Left colon (tissue), 2 donors: Measurements from ENCODE around the gene SELENOH. TPM values are rescaled to one million over a fixed set of nuclear protein-coding genes. Genes with fewer than 3 reads are reported as not detected.

Source experiments
- ATAC-seq: fragments of 200-7000 bp; cut with Tn5 transposase; one replicate; pipeline ENCODE4 v1.9.1; 2020; ENCODE audit warnings: mild to moderate bottlenecking, moderate library complexity
- DNase-seq, 2 donors: peaks; one replicate each; pipeline ENCODE4 v3.0.0-alpha.2; 2020
- intact Hi-C, 2 donors: fragments of 100-400 bp; cut with DNase I in 1 of 2; cut with micrococcal nuclease in 1 of 2; formaldehyde crosslinking; loops; one replicate each; pipeline versions ENCODE4 v1.11.2 to v1.14.0; 2022; cut with DNase I, micrococcal nuclease
- total RNA-seq, 2 donors: library from RNA; stranded (reverse); fragmentation: NEBNext Ultra II Directional; extraction: Animal tissue kit (Norgen Biotek cat#: 25700); gene quantifications; one replicate each; pipeline ENCODE4 v1.2.1, GENCODE V29; 2021
- donor health status: DM: no; HTN: no; CAD: no.
- donor health status: DM: yes; HTN: yes; CAD: no.

The SELENOH gene
- total RNA-seq, 2 donors from 2014 or later = 64.0 to 77.4 TPM

DNA sequence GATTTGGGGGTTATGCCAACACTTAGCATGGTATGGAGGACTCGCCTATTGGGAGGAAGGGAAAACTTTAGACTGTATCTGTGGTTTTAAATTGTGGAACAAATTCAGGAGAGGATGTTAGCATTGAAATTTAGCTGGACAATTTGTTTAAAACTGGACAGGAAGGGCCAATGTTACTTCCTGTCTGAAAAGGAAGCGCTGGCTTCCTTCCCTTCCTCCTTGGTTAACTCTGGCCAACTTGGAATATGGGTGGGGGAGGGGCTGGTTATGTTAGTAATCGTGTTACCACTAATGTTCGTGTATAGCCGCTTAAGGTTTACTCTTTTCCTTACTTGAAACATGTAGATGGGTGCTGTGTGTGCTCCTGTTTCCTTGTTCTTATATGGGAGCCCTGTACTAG is 34.2 kb downstream of the SELENOH start:
- no peak for DNase-seq
- intact Hi-C loops = no loop called here
- no peak for ATAC-seq

DNA sequence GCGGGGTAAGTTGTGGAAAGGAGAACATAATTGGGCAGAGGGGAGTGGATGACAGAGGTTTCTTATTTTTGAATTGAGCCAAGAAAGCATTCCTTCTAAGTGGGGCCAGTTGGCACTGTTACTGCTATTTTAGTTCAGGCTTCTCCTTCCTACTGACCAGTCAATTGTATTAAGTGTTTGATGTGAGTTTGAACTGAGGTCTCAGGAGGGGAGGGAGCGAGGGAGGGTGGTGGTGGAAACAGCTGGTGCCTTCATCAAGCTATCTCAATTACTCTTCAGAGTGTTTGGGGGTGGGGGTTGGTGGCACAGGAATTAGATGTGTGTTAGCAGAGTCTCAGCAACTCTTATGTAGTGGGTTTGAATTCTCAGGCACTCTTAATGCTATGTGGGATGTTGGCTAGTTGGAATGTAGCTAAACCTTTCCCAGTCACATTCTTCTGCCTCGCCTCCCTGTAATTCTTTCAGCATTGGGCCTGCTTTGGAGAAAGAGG is 34.8 kb downstream of the SELENOH start:
- ATAC-seq = no peak
- no peak for DNase-seq
- intact Hi-C loops = no loop called here

- intact Hi-C loops = no loop called here
- ATAC-seq = no peak
- no peak for DNase-seq
These were observed 35.4 kb downstream of the SELENOH start for GRCh38 chr11:57776577-57777210.

DNA sequence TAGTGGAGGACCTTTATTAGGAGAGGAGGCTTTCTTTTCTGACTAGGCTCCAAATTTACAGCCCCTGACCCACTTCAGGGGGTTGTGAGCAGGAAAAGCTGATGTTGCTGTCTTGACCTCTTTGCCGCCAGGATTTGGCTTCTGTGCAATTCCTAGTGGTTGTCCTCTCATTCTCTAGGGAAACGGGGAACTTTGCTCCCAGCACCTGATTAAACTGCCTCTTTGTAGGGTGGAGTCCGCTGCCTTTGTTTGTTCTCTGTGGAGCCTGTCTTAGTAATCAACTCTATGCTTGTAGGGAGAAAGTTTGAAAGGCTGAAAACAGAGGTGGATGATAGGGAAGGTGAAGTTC is 36.7 kb downstream of the SELENOH start:
- DNase-seq = peak; percentile 69 to 83
- intact Hi-C loops = no loop called here
- ATAC-seq = peak; percentile 75

GRCh38 chr11:57778318-57779037 is 37.2 kb downstream of the SELENOH start:
- peak; percentile 64 for ATAC-seq
- peak; percentile 89 to 94 for DNase-seq
- intact Hi-C loops = no loop called here

GRCh38 chr11:57779276-57779675 is 38.0 kb downstream of the SELENOH start:
- DNase-seq = peak in 1 of 2 donors; percentile 31
- intact Hi-C loops = no loop called here

DNA sequence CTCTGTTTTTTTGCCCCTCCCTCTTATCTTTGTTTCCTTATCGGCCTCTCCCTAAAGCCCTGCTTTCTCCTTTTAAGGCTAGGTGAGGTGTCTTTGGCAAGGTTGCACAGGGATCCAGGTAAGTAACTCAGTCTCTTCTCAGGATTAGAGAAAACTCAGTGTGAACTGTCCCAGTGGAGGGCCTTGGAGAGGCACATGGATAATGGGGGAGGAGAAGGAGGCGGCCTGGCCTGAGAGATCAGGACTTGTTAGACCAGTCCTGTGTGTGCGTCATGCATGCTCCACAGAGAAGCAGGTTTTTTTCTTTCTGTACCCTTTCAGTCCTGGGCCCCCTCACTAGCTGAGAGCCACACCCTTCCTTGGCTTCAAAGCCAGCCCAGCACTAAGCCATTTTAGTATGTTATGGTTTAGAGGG is 40.2 kb downstream of the SELENOH start:
- DNase-seq (peak; percentile 69 to 87), ATAC-seq (peak; percentile 49)
- intact Hi-C loops = no loop called here

More at GRCh38 chr11:57779276-57779675, 38.0 kb downstream of the SELENOH start:
- peak; percentile 25 for ATAC-seq

DNA sequence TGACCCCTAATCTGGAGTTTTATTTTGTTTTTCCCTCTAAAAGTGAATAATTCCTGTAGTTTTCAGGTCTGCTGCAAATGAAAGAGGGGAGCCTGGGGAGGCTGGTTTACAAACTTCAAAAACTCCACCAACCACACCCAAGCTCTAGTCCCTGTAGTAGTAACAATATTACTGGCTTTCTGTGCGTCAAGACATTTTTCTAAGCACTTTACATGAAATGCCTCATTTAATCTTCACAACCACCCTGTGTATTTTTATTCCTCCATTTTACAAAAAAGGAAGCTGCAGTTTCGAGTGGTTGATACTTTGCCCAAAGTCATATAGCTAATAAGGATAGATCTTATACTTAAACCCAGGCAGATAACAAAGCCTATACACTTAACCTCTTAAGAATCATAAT is 43.8 kb downstream of the SELENOH start:
- no peak for DNase-seq
- no peak for ATAC-seq
- intact Hi-C loops = no loop called here

DNA sequence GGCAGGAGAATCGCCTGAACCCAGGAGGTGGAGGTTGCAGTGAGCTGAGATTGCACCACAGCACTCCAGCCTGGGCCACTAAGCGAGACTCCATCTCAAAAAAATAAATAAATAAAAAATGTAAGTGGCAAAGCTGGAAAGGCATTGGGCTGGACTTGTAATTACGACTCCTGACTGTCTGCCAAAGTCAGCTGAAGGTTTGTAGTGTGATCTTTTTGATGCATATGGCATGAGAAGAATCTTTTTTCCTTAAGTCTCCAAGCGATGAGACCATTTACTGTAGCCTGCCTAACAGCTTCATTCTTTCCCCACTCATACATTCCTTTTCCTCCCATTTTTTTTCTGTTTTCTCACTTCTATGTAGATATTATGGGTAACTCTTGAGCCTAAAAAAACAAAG is 45.1 kb downstream of the SELENOH start:
- intact Hi-C loops = no loop called here

GRCh38 chr11:57787006-57787604 is 45.8 kb downstream of the SELENOH start:
- intact Hi-C loops = no loop called here
- ATAC-seq = peak; percentile 1
- no peak for DNase-seq

More for the DNA sequence above, 45.1 kb downstream of the SELENOH start:
- DNase-seq (no peak), ATAC-seq (no peak)

DNA sequence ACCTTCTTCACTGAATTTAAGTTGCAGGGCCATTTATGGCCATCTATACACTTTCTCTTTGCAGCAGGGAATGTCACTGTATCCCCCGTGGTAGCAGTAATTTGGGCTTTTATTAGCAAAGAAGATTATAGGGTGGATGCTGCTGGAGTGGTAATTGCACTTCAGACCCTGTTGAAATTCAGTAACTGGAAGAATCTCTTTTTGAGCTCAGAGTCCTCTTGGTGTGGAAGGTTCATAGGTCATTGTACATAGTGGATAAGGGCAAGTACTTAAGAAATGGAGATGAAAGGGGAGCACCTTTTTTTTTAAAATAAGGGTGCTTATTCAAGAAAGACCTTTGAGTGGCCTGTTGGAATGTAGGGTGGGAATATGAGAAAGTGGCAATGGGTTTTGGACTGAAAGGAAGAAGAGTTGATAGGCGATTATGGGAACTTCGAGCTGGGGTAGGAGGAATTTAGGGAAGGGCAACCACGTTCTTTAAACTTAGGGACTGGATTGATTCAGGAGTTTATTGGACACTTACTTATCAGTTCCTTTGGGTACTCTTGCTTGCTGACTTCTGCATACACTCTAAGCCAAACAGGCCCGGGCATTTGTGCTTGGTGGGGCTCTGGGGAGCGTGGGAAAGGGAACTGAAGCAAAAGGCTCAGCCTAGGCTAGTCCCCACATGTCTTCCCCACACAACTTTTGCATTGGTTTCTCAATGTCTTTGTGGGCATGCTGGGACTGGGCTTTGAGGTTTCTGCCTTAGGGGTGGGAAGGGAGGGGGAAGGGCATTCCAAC is 46.8 kb downstream of the SELENOH start:
- DNase-seq = no peak
- peak; percentile 38 for ATAC-seq
- intact Hi-C loops = no loop called here

DNA sequence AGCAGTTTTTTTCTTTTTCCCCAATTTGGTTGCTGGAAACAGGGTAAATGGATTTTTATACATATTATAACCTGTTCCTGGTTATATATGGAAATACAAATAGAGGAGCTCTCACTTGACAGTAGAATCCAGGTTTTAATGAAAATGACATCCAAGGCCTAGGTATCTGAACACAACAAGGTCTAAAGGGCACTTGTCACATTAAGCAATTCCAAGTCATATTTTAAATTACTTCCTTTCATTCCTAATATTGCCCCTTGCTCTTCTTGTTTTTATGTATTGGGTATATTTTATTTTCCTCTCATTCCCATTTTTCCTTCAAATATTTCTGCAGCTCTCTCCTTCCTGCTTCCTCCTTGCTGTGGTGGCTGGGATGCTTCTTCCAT is 47.4 kb downstream of the SELENOH start:
- ATAC-seq (no peak), DNase-seq (no peak)
- intact Hi-C loops = no loop called here

- no peak for DNase-seq
- intact Hi-C loops = no loop called here
- ATAC-seq = no peak
These were observed 50.2 kb downstream of the SELENOH start for GRCh38 chr11:57791321-57792059.

- peak; percentile 72 to 79 for DNase-seq
- intact Hi-C loops = no loop called here
- ATAC-seq = peak; percentile 39
These were observed 50.8 kb downstream of the SELENOH start for GRCh38 chr11:57792060-57792541.

DNA sequence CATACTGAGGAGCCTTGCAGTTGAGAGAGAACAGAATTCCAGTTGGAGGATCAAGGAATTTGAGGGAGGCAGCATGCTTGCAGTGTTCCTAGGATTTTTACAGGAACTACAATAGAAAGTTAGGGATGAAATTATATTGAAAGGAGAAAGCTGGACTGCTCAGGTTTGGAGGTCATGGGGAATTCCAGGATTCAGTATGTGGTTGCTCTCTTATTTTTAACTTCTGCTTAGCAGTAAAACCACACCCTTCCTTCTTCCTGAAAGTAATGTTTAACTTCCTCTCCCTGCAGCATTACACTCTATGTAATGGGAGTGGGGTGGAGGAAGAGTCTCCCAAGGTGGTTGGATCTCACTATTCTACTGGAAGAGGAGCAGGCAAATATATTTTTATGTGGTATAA is 51.6 kb downstream of the SELENOH start:
- DNase-seq (no peak), ATAC-seq (peak; percentile 84)

More for the DNA sequence above, 51.6 kb downstream of the SELENOH start:
- intact Hi-C loops = no loop called here
